MG63 (cell line): ENCODE data around the gene LGALS3BP. TPM values are rescaled to one million over a fixed set of nuclear protein-coding genes. Genes with fewer than 3 reads are reported as not detected.
"Not testable (repeated sequence)": the region's sequence is repeated elsewhere in the genome, so short reads cannot be mapped to it uniquely, and the experiment has no call there.

ENCODE experiments used
- DNase-seq: peaks from one replicate; pipeline ENCODE4 v3.0.0-alpha.2; 2020
- H3K27me3 ChIP-seq: fragments of 250-450 bp; sonication (Bioruptor Pico); 2 replicates; pipeline ENCODE4 v1.5.1; 2020; ENCODE audit warnings: mild to moderate bottlenecking, moderate library complexity
- H3K36me3 ChIP-seq: fragments of 250-450 bp; sonication (Bioruptor Pico); 2 replicates; pipeline ENCODE4 v1.5.1; 2020; ENCODE audit warnings: mild to moderate bottlenecking, moderate library complexity
- H3K4me3 ChIP-seq: fragments of 250-450 bp; sonication (Bioruptor Pico); 2 replicates; pipeline ENCODE4 v1.5.1; 2020; ENCODE audit warnings: mild to moderate bottlenecking, moderate library complexity
- H3K9me3 ChIP-seq: fragments of 250-450 bp; sonication (Bioruptor Pico); 2 replicates; pipeline ENCODE4 v1.5.1; 2020; ENCODE audit warnings: mild to moderate bottlenecking, moderate library complexity
- total RNA-seq: library from RNA; depleted of rRNA; stranded (reverse); fragments of >200 nt; shearing (Covaris generic); gene quantifications from 2 replicates; pipeline ENCODE4 v1.2.3, GENCODE V29; 2014; ENCODE audit warnings: low replicate concordance; rRNA removed

Gene LGALS3BP, protein sequence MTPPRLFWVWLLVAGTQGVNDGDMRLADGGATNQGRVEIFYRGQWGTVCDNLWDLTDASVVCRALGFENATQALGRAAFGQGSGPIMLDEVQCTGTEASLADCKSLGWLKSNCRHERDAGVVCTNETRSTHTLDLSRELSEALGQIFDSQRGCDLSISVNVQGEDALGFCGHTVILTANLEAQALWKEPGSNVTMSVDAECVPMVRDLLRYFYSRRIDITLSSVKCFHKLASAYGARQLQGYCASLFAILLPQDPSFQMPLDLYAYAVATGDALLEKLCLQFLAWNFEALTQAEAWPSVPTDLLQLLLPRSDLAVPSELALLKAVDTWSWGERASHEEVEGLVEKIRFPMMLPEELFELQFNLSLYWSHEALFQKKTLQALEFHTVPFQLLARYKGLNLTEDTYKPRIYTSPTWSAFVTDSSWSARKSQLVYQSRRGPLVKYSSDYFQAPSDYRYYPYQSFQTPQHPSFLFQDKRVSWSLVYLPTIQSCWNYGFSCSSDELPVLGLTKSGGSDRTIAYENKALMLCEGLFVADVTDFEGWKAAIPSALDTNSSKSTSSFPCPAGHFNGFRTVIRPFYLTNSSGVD
- 204 and 434 TPM in 2 replicates for total RNA-seq

GRCh38 chr17:78979780-78980623 is at the start of gene LGALS3BP:
Gene LGALS3BP, minus strand, starts transcription at chr17:78979923. Its CDS starts 2,732 bp downstream, at chr17:78977191.
- DNase-seq = peak; percentile 94
- Histone ChIP-seq H3K36me3 (peaks cover 34% of the 10 kb centered on the region), H3K4me3 (peak within 1 kb of the TSS; percentile 63), H3K27me3 (no peaks in the 10 kb centered on the region), H3K9me3 (no peaks in the 10 kb centered on the region)

DNA sequence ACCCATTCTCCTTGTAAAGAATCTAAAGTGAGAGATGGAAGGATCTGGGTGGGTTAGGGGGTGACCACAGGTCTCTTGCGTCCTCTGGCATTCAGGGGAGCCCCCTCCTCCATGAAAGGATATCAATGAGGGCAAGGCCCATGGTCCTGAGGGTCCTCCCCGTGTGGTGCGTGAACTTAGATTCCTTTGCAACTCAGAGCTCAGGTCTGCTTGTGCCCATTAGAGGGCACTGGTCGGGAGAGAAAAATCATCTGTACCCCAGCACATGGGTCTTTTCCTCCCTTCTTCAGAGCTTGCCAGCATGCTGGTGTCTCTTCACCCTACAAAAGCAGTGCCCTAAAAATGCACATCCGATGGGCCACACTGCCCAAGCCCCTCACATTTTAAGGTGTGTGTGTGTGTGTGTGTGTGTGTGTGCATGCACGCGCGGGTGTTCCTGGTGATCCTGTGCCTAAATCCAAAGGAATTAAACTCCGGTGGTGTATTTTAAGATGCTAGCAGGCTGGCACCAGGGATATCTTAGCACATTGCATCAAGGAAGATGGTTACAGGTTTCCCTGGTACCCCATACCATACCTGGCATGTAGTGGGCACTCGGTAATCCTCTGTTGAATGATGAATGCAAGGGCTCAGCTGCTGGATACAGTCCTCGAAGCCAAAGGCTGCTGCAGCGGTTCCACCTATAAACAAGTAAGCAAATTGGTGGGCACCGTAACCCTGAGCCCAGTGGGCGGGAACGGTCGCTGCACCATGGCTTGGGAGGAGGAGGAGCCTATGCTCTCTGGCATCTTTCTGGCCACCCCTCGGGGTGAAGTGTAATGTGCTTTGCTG is 49.0 kb upstream of the LGALS3BP start:
- H3K27me3 ChIP-seq = no peaks in the 10 kb centered on the region
- DNase-seq = no peak
- H3K9me3 ChIP-seq = no peaks in the 10 kb centered on the region
- H3K4me3 ChIP-seq = no peak overlapping the region
- no peaks in the 10 kb centered on the region for H3K36me3 ChIP-seq

- no peaks in the 10 kb centered on the region for H3K36me3 ChIP-seq
- no peaks in the 10 kb centered on the region; the same call in 1 of the 2 replicates for H3K27me3 ChIP-seq
- peak; percentile 94 for DNase-seq
- H3K9me3 ChIP-seq = no peaks in the 10 kb centered on the region
- H3K4me3 ChIP-seq = no peak overlapping the region
These were observed 48.3 kb upstream of the LGALS3BP start for GRCh38 chr17:79027925-79028491.

DNA sequence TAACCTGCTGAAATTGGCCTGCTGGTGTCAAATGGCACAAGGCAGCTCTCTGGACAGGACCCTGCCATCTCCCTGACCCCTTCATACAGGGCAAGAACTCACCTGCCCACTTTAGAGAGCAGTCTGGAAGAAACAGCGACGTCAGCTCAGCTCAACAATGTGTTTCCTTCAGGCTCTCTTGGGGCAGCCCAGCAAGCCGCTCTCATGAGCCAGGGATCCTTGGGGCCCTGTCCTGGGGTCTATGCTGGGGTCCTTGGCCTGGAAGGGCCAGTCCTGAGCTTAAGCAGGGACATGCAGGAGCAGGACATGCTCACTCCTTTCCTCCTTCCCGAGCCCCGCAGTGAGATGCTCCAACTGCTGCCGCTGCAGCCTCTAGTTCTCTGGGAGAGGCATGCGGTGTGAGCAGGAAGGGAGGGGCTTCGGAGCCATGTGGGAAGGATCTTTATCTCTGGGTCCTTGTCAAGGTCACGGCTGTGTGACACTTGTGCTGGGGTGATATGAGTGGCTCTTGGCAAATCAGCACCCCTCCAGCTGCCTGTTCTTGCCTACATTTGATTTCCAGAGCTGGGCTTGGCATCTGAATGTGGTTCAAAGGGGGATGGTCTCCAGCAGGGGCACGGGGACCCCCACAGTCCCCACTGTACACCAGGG is 47.7 kb upstream of the LGALS3BP start:
- no peak for DNase-seq
- Histone ChIP-seq H3K27me3 (no peaks in the 10 kb centered on the region; the same call in 1 of the 2 replicates), H3K4me3 (no peak overlapping the region), H3K9me3 (no peaks in the 10 kb centered on the region), H3K36me3 (no peaks in the 10 kb centered on the region)

DNA sequence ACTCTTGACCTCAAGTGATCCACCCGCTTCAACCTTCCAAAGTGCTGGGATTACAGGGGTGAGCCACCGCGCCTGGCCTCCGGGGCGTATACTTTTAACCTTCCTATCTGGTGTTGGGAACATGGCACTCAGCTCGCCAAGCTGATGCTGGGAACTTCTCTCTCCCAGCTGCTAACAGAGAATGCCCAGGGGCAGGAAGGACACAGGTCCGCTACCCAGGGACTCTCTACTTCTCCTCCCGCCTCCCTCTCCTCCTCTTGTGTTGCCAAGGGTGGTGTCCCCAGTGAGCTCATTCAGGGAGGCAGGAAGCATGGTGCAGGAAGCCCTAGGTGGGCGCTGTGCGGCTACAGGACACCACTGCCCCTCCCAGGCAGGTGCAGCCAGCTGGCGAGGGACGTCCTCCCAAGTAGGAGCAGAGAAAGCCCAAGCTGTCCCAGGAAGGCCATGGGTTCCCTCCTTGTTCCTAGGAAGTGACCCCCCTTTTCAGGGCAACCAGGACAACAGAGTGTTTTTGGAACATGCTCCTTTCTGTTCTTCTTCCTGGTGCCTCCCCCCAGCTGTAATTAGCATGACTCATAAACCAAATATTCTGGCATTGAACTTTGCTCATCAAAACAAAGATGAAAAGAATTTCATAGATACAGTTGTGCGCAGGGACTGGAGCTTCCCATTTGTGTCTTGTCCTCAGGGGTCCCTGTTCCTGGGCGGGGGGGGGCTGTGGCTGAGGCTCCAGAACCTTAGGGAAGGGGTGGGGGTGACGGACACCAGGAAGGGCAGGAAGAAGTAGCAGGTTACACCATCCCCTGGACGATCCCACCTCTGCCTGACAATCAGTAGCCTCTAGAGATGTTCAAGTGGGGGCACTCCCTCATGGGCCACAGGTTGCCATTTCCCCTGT is 46.9 kb upstream of the LGALS3BP start:
- Histone ChIP-seq H3K36me3 (no peaks in the 10 kb centered on the region), H3K9me3 (no peaks in the 10 kb centered on the region), H3K4me3 (no peak overlapping the region), H3K27me3 (no peaks in the 10 kb centered on the region; the same call in 1 of the 2 replicates)
- DNase-seq = peak; percentile 74

GRCh38 chr17:79024901-79025737 is 45.4 kb upstream of the LGALS3BP start:
- Histone ChIP-seq H3K9me3 (no peaks in the 10 kb centered on the region), H3K4me3 (peak overlapping the region; percentile 61), H3K36me3 (no peaks in the 10 kb centered on the region), H3K27me3 (no peaks in the 10 kb centered on the region; the same call in 1 of the 2 replicates)
- no peak for DNase-seq

GRCh38 chr17:79023886-79024771 is 44.4 kb upstream of the LGALS3BP start, which contains the start of gene C1QTNF1:
Gene C1QTNF1, plus strand, starts transcription at chr17:79024169. Its CDS starts 19,800 bp downstream, at chr17:79043969.
- H3K9me3 ChIP-seq = no peaks in the 10 kb centered on the region
- H3K4me3 ChIP-seq = peak within 1 kb of the TSS; percentile 61
- DNase-seq = peak; percentile 62
- no peaks in the 10 kb centered on the region for H3K36me3 ChIP-seq
- H3K27me3 ChIP-seq = no peaks in the 10 kb centered on the region; the same call in 1 of the 2 replicates

DNA sequence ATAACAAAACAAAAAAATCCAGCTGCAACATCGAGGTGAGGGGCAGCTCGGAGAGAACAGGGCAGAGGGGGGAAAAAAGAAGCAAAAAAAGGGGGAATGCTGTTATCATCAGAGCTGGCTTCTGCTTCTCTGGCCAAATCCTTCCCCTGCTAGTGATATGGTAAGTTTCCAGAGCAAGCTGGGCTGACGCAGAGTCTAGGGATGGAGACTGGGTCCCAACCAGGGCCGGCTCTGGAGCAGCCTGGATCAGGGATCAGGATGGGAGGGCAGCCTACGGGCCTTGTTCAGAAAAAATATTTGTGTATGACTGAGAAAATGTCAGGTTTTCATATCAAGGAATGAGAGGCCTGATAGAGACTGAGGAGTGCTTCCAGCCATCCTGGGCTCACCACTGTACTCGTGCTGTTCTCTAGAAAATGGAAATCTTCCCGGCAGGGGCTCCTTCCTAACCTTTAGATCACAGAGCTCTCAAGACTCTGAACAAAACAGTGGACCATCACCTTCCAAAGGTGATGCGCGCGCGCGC is 43.5 kb upstream of the LGALS3BP start:
- H3K9me3 ChIP-seq = no peaks in the 10 kb centered on the region
- no peaks in the 10 kb centered on the region for H3K36me3 ChIP-seq
- no peaks in the 10 kb centered on the region; the same call in 1 of the 2 replicates for H3K27me3 ChIP-seq
- H3K4me3 ChIP-seq = no peak overlapping the region
- no peak for DNase-seq

DNA sequence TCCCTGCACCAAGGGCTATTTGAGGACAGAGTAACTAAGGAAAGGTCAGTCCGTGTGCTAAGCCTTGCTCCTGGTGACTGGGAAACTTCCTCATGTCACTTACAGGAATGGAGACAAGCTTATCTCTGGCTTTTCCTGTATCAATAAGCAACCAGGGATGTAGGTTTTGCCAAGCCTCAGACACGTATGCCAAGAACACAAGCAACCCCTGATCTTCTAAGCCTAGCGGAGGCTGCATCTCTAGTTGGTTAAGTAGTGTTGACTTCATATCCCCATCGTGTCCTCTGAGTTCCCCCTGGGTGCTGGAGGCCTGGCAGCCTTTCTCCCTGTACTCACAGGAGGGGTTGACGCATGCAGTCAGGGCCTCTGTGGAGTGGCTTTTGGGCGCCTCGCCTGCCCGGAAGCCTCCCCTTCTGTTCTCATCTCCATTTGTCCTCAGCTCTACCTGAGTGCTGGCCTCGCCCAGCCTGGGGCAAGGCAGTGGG is 42.8 kb upstream of the LGALS3BP start:
- H3K36me3 ChIP-seq = no peaks in the 10 kb centered on the region
- DNase-seq = no peak
- H3K4me3 ChIP-seq = no peak overlapping the region
- no peaks in the 10 kb centered on the region for H3K9me3 ChIP-seq
- no peaks in the 10 kb centered on the region; the same call in 1 of the 2 replicates for H3K27me3 ChIP-seq

DNA sequence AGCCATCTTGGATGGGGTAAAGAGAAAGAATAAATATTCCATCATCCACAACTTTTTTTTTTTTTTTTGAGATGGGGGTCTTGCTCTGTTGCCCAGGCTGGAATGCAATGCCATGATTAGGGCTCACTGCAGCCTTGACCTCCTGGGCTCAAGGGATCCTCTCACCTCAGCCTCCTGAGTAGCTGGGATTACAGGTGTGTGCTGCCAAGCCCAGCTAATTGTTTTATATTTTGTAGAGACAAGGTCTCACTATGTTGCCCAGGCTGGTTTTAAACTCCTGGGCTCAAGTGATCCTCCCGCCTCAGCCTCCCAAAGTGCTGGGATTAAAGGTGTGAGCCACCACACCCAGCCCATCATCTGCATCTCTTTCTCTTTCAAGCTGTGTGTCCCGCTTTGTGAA is 42.2 kb upstream of the LGALS3BP start:
- not testable (repeated sequence) for H3K9me3 ChIP-seq, H3K4me3 ChIP-seq, H3K36me3 ChIP-seq, H3K27me3 ChIP-seq, DNase-seq

- Histone ChIP-seq H3K36me3 (no peaks in the 10 kb centered on the region), H3K27me3 (no peaks in the 10 kb centered on the region; the same call in 1 of the 2 replicates), H3K4me3 (no peak overlapping the region), H3K9me3 (no peaks in the 10 kb centered on the region)
- DNase-seq = no peak
These were observed 41.0 kb upstream of the LGALS3BP start for GRCh38 chr17:79020631-79021301.
